ENCODE measurements around the gene SCG2.

Gene SCG2

GRCh38 chr2:223570784-223571183 is 31.4 kb downstream of the SCG2 start:
- no peak for DNase-seq

- peak; percentile 20 for DNase-seq
These were observed 35.8 kb downstream of the SCG2 start for GRCh38 chr2:223566396-223566795.

GRCh38 chr2:223563462-223563861 is 38.7 kb downstream of the SCG2 start:
- DNase-seq, result peak; percentile 60

- DNase-seq, result no peak
These were observed 40.1 kb downstream of the SCG2 start for GRCh38 chr2:223562078-223562477.

GRCh38 chr2:223560749-223561435 is 41.3 kb downstream of the SCG2 start:
- peak; percentile 18 for DNase-seq

GRCh38 chr2:223558970-223559369 is 43.2 kb downstream of the SCG2 start:
- no peak for DNase-seq

- DNase-seq, result no peak
These were observed 47.2 kb downstream of the SCG2 start for GRCh38 chr2:223554923-223555322.

GRCh38 chr2:223549215-223549614 is 52.9 kb downstream of the SCG2 start:
- peak; percentile 85 for DNase-seq

GRCh38 chr2:223548194-223548593 is 54.0 kb downstream of the SCG2 start:
- DNase-seq, result no peak
